ENCODE measurements around the gene RRN3. TPM values are rescaled to one million over a fixed set of nuclear protein-coding genes. Genes with fewer than 3 reads are reported as not detected.
"Not testable (repeated sequence)": the region's sequence is repeated elsewhere in the genome, so short reads cannot be mapped to it uniquely, and the experiment has no call there.

Gene RRN3
- total RNA-seq, 1 experiment from 2014 or later, result 39.3 TPM

- no peak for TF ChIP-seq EZH2 (IDR thresholded peaks at IDR 0.05; ENCODE audit: borderline replicate concordance, low read depth, low read length, poor library complexity, severe bottlenecking)
- no peak for TF ChIP-seq CTCF (conservative IDR thresholded peaks at IDR 0.05; ENCODE audit: low read depth, low read length)
- intact Hi-C loops (cut with micrococcal nuclease; ENCODE audit: unreplicated experiment), result no loop called here
- Histone ChIP-seq H3K27me3 (replicated peaks; ENCODE audit: insufficient read depth, low read depth, low read length, poor library complexity) (no peaks in the 10 kb centered on the region), H3K36me3 (ENCODE audit: insufficient read depth, low read length, poor library complexity, severe bottlenecking) (no peaks in the 10 kb centered on the region), H3K9me3 (ENCODE audit: low read depth, low read length, poor library complexity, severe bottlenecking) (no peaks in the 10 kb centered on the region), H3K4me3 (ENCODE audit: low read depth, low read length, poor library complexity, severe bottlenecking) (no peak overlapping the region), H3K4me1 (ENCODE audit: insufficient read depth, low read length, poor library complexity, severe bottlenecking) (no peaks in the 10 kb centered on the region), H3K27ac (ENCODE audit: low read depth, low read length, poor library complexity, severe bottlenecking) (no peak overlapping the region)
- POLR2A ChIA-PET (ENCODE audit: low non-redundant PET), result no interaction called here
- CTCF ChIA-PET, result no interaction called here
- DNase-seq (ENCODE audit: low spot score), result no peak
- BruUV-seq (replicated peaks), result no TSS peak
Observed at GRCh38 chr16:15051387-15051951, 42.6 kb downstream of the RRN3 start.

GRCh38 chr16:15050440-15050839 is 43.6 kb downstream of the RRN3 start:
- H3K4me3 ChIP-seq (ENCODE audit: low read depth, low read length, poor library complexity, severe bottlenecking), result not testable (repeated sequence)
- CTCF ChIA-PET, result interaction anchor here (0.6 kb wide), 1 partner anchor 10 kb away, joined by 4 read pairs; no protein-coding TSS in a partner anchor

GRCh38 chr16:15049581-15050180 is 44.4 kb downstream of the RRN3 start:
- intact Hi-C loops (cut with micrococcal nuclease; ENCODE audit: unreplicated experiment), result no loop called here

More at GRCh38 chr16:15050440-15050839, 43.6 kb downstream of the RRN3 start:
- H3K9me3 ChIP-seq (ENCODE audit: low read depth, low read length, poor library complexity, severe bottlenecking); POLR2A ChIA-PET (ENCODE audit: low non-redundant PET); intact Hi-C loops (cut with micrococcal nuclease; ENCODE audit: unreplicated experiment); H3K4me1 ChIP-seq (ENCODE audit: insufficient read depth, low read length, poor library complexity, severe bottlenecking); H3K27ac ChIP-seq (ENCODE audit: low read depth, low read length, poor library complexity, severe bottlenecking); BruUV-seq (replicated peaks); H3K27me3 ChIP-seq (replicated peaks; ENCODE audit: insufficient read depth, low read depth, low read length, poor library complexity); H3K36me3 ChIP-seq (ENCODE audit: insufficient read depth, low read length, poor library complexity, severe bottlenecking); DNase-seq (ENCODE audit: low spot score): not testable (repeated sequence)

More at GRCh38 chr16:15049581-15050180, 44.4 kb downstream of the RRN3 start:
- ChIA-PET POLR2A (ENCODE audit: low non-redundant PET) (no interaction called here), CTCF (no interaction called here)
- Histone ChIP-seq H3K4me1 (ENCODE audit: insufficient read depth, low read length, poor library complexity, severe bottlenecking) (no peaks in the 10 kb centered on the region), H3K4me3 (ENCODE audit: low read depth, low read length, poor library complexity, severe bottlenecking) (no peak overlapping the region), H3K9me3 (ENCODE audit: low read depth, low read length, poor library complexity, severe bottlenecking) (no peaks in the 10 kb centered on the region), H3K27me3 (replicated peaks; ENCODE audit: insufficient read depth, low read depth, low read length, poor library complexity) (no peaks in the 10 kb centered on the region), H3K27ac (ENCODE audit: low read depth, low read length, poor library complexity, severe bottlenecking) (no peak overlapping the region), H3K36me3 (ENCODE audit: insufficient read depth, low read length, poor library complexity, severe bottlenecking) (no peaks in the 10 kb centered on the region)
- TF ChIP-seq CTCF (conservative IDR thresholded peaks at IDR 0.05; ENCODE audit: low read depth, low read length) (no peak), EZH2 (IDR thresholded peaks at IDR 0.05; ENCODE audit: borderline replicate concordance, low read depth, low read length, poor library complexity, severe bottlenecking) (no peak)
- DNase-seq (ENCODE audit: low spot score), result no peak
- no TSS peak for BruUV-seq (replicated peaks)

Data from A673 (cell line).